Measurements from ENCODE around the gene MOCS1.

MOCS1 gene

DNA sequence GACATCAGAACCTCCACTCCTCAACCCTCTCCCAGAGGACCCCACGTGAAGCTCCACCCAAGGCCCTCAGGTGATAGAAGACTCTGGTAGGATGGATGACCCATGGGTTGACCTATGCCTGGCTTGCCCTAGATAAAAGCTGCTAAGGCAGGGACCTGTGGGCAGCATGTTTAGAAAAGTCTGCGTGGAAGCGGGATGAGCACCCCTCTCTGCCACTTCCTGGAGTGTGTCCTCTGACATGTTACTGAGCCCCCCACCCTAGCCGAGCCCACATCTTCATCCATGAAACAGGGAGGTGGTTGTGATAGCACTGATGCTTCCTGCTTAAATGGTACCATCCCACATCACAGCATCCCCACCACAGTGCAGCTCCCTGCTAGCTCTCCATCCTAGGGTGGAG, 21.8 kb downstream of the MOCS1 start:
- TF ChIP-seq, protein P1, sequence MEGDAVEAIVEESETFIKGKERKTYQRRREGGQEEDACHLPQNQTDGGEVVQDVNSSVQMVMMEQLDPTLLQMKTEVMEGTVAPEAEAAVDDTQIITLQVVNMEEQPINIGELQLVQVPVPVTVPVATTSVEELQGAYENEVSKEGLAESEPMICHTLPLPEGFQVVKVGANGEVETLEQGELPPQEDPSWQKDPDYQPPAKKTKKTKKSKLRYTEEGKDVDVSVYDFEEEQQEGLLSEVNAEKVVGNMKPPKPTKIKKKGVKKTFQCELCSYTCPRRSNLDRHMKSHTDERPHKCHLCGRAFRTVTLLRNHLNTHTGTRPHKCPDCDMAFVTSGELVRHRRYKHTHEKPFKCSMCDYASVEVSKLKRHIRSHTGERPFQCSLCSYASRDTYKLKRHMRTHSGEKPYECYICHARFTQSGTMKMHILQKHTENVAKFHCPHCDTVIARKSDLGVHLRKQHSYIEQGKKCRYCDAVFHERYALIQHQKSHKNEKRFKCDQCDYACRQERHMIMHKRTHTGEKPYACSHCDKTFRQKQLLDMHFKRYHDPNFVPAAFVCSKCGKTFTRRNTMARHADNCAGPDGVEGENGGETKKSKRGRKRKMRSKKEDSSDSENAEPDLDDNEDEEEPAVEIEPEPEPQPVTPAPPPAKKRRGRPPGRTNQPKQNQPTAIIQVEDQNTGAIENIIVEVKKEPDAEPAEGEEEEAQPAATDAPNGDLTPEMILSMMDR (IDR thresholded peaks at IDR 0.05; ENCODE audit: low read depth, low read length, missing control alignments), result no peak
- no peak for DNase-seq (ENCODE audit: low read depth)
- H3K4me3 ChIP-seq (ENCODE audit: low read depth, low read length), result no peak overlapping the region

DNA sequence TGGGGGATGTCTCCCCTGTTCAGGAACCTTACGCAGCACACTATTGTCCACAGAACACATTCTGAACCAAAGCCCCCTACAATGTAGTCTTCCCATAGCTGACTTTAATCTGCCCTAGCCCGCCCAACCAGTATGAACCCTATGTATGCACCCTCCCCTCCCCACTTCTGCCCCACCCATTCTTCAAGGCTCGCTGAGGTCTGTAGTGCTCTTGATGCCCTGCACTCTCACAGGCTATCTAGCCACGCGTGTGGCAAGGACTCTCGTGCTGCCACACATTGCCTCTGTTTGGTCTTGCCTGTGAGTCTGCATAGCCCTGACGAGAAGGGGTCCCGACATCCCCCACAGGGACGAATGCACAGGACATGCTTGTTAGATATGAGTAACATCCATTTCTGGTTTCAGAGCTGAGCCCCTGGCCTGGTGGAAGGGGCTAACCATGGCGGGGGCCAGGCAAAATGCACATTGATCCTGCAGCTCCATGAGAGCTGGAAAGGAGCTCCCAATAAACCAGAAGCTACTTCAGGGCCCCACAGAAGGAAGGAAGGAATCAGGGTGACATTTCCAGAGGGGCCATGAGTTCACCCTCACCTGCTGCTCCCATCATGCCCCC, 22.6 kb downstream of the MOCS1 start:
- TF ChIP-seq, protein P1 (IDR thresholded peaks at IDR 0.05; ENCODE audit: low read depth, low read length, missing control alignments), result no peak
- H3K4me3 ChIP-seq (ENCODE audit: low read depth, low read length), result no peak overlapping the region
- DNase-seq (ENCODE audit: low read depth), result no peak

DNA sequence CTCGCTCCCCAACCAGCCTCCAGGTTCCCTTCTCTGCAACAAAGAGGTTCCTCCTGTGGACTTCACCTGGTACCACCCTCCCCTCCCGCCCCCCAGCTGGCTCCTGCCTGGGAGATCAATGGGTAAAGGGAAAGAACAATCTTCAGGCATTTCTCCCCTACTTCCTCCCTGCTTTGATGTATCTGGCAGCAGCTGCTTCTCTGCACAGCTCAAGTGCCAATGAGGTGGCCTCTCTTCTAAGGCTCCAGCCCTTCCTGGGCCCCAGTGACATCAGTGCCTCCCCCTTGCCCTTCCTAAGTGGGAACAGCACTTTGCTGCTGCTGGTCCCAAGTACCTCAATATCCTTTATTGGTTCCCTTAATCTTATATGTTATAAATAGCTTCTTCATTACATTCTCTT, 23.5 kb downstream of the MOCS1 start:
- TF ChIP-seq, protein P1 (IDR thresholded peaks at IDR 0.05; ENCODE audit: low read depth, low read length, missing control alignments), result no peak
- DNase-seq (ENCODE audit: low read depth), result no peak
- H3K4me3 ChIP-seq (ENCODE audit: low read depth, low read length), result no peak overlapping the region

DNA sequence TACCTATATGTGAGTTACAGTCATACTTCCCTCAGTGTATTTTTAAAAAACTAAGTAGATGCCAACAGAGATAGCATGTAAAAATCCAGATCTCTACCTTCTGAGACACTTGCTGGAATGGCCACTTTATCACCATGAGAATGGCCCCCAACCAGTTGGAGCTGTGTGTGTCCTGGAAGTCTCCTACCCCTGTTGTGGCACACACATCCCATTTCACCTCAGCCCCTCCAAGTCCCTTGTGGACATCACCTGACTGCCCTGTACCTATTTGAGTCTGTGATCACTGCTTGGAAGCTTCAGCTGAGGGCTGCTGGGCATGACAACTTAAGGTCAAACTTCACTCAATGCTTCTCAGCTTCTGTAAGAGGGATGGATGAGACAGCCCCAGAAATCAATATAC, 24.1 kb downstream of the MOCS1 start:
- DNase-seq (ENCODE audit: low read depth), result no peak
- TF ChIP-seq, protein P1 (IDR thresholded peaks at IDR 0.05; ENCODE audit: low read depth, low read length, missing control alignments), result no peak

DNA sequence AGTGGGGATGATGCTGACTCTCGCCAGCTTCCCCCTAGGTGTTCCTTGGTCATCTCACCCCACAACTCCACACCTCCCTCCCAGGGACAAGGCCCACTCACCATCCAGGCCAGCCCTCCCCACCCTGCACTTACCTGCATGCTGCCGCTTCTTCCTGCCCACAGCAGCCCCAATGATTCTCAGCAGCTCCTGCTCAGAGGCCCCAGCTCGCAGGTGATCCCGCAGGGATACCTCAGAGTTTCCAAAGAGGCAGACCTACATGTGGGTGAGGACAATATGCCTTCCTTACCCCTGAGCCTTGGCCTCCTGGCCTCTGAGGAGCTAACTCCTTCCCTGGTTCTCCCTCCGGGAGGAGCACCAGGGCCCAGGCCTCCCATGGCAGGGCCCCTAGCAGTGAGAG, 24.6 kb downstream of the MOCS1 start:
- no peak overlapping the region for H3K4me3 ChIP-seq (ENCODE audit: low read depth, low read length)
- TF ChIP-seq, protein P1 (IDR thresholded peaks at IDR 0.05; ENCODE audit: low read depth, low read length, missing control alignments), result no peak
- DNase-seq (ENCODE audit: low read depth), result no peak

More for the DNA sequence above, 24.1 kb downstream of the MOCS1 start:
- H3K4me3 ChIP-seq (ENCODE audit: low read depth, low read length), result no peak overlapping the region

DNA sequence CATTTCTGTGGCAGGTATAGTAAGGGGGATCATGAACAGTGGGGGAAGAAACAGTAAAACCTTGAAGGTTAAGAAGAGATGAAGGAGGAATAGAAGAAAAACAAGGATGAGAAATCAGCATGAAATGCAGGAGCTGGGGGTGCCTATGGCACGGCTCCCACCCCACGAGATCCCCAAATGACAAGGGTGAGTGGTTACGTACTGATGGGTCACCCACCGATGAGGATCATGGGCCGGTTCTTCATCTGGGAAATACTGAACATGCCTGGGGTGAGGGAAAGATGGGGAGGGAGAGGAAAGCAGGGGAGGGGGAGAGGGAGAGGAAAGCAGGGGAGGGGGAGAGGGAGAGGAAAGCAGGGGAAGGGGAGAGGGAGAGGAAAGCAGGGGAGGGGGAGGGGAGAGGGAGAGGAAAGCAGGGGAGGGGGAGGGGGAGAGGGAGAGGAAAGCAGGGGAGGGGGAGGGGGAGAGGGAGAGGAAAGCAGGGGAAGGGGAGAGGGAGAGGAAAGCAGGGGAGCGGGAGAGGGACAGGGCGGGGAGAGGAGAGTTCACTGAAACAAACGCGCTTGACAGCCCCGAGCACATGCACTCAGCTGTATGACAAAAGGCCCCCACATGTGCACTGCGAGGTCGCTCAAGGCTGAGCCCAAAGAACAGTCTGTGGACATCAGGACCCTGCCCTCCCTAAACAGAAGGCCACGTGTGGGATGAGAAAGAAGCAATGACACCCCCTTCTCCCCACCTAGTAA, 25.3 kb downstream of the MOCS1 start:
- TF ChIP-seq, protein P1 (IDR thresholded peaks at IDR 0.05; ENCODE audit: low read depth, low read length, missing control alignments), result no peak
- no peak overlapping the region for H3K4me3 ChIP-seq (ENCODE audit: low read depth, low read length)
- no peak for DNase-seq (ENCODE audit: low read depth)

Measured in GM12864 (cell line).